GF-D8 (cell line): ENCODE measurements around the gene POLQ.
"Not testable (repeated sequence)": the region's sequence is repeated elsewhere in the genome, so short reads cannot be mapped to it uniquely, and the experiment has no call there.

Experiments
- DNase-seq: peaks from one replicate; lab custom pipeline; 2025; lab: John Stamatoyannopoulos, UW

POLQ gene

DNA sequence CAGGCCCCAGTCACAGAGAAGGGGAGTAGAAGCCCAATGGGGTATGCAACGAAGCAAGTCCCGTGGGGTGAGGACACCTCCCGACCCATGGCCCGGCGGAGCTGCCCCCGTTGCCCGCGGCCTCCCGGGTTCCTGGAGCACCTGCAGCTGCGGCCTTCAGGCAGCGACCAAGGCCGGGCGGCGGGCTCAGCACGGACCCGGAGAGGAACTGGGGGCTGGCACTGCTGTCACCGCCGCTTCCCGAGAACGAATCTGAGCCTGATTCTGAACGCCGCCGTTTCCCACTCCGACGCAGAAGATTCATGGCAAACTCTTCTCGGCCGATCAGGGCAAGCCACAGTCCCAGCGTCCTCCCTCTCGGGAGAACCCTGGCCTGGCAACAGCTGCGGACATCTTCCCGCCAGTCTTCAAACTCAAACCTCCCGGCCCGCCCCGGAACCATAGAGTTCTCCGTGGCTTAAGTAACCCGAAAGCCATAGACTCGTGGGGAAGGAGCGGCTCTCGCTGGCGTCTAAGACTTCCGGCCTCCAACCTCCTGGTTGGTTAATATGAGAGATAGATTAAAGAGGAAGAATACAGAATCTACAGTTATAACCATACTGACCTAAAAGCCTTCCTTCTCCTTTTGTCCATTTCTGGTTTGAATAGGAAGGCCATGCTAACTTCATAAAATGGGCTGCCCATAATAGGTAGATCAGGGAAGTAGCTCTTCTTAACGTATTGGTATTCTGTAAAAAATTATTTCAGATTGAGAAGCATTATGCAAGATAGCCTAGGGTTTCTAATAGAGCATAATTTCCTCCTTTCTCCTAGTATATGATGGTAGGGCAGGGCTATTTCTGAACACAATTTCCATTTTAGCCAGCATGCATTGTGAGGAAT, at the start of gene POLQ:
POLQ (minus strand) TSS at position 415 of the 882 bp plus-strand sequence; CDS start at position 304, 111 bp downstream.
- peak; percentile 86 for DNase-seq

GRCh38 chr3:121594850-121595249, 49.1 kb upstream of the POLQ start:
- DNase-seq = no peak

DNA sequence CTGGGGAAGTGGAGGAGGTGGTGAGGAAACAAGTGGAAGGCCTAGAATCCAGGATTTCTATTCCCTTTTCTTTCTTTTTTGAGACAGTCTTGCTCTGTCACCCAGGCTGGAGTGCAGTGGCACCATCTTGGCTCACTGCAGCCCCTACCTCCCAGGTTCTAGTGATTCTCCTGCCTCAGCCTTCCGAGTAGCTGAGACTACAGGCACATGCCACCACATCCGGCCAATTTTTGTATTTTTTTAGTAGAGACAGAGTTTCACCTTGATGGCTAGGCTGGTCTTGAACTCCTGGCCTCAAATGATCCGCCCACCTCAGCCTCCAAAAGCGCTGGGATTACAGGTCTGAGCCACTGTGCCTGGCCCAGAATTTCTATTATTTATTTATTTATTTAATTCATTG, 48.0 kb upstream of the POLQ start:
- not testable (repeated sequence) for DNase-seq

DNA sequence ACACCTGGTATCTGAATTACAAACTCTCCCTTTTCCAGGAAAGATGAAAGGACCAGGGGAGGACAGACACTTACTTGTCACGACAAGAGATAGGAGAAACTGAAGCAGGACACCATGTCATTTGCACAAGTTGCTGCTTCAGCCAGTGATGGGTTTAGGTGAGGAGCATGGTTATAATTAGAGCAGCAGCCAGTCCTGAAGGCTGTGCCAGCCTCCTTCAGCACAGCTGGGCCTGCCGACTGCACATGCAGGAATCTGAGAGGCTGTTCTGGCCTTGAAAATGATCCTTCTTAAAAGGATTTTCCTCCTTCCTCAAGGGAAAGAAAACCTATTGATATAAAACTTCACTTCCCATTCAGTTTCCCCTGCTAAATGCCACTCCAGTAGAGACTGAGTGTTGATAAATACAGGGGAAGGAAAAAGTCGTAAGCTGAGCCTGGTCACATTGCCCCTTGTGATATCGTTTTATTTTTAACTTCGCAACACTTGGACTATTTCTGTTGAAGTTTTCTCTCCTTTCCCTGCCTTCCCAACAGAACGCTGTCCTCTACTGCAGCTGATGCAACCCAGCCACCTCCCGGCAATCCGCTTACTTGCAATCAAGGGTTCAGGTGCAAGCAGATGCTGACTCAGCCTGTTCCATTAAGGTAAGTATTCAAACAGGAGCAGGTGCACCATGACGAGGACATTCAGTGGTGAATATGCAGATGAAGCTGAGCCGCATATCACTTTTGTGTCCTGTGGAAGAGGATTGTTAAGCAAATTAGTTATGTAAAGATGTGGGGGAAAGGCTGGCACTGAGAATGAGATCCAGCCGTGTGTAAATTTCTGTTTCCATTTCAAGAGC, 47.3 kb upstream of the POLQ start, which contains the start of gene FBXO40:
FBXO40 (plus strand) TSS at position 524 of the 847 bp plus-strand sequence. CDS start 27,197 bp downstream, outside the sequence.
- DNase-seq = no peak

- no peak for DNase-seq
Observed at GRCh38 chr3:121584418-121584817, 38.6 kb upstream of the POLQ start.

DNA sequence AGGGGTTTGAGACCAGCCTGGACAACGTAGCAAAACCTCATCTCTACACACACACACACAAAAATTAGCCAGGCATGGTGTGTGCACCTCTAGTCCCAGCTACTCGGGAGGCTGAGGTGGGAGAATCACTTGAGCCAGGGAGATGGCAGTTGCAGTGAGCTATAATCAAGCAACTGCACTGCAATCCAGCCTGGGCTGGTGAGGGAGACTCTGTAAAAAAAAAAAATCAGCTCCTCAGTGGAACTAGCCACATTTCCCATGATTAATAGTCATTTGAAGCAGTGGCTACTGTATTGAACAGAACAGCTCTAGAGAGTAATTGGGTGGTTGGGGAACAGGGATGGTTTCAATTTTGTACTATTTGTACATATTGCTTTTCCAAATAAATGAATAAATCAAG, 35.9 kb upstream of the POLQ start:
- no peak for DNase-seq

DNA sequence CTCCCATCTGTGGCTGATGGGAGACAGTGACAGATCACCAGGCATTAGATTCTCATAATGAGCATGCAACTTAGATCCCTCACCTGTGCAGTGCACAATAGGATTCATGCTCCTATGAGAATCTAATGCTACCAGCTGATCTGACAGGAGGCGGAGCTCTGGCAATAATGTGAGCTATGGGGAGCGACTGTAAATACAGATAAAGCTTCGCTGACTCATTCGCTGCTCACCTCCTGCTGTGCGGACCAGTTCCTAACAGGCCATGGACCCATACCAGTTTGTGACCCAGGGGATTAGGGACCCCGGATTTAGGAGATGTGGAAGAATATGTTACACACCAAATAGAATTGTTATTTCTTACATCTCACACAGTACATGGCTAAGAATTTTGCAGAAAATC, 28.7 kb upstream of the POLQ start:
- DNase-seq = no peak

GRCh38 chr3:121567649-121568048, 21.9 kb upstream of the POLQ start, which contains the start of gene ARGFX:
TSS of gene ARGFX (plus strand) at chr3:121567949. CDS start at chr3:121570714, 2,765 bp downstream.
- no peak for DNase-seq

- no peak for DNase-seq
Observed at GRCh38 chr3:121566773-121567172, 21.0 kb upstream of the POLQ start.

DNA sequence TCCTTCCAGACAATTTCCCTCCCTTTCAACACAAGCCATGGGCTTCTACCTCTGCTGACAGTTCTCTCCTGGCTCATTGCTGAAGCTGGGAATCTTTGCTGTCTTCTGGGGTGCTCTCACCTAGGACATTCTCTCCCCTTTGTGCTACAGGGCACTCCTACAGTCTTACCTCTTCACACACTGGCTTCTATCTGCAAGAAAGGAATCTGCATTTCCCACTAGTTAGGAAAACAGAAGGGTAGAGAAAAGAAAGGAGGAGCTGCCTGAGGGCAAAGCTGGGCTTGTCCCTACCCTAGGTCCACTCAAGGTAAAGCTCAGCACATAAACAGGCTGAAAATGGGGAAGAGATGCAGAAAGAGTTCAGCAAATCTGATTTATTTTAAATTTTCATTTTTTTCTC, 16.4 kb upstream of the POLQ start:
- DNase-seq = no peak

DNA sequence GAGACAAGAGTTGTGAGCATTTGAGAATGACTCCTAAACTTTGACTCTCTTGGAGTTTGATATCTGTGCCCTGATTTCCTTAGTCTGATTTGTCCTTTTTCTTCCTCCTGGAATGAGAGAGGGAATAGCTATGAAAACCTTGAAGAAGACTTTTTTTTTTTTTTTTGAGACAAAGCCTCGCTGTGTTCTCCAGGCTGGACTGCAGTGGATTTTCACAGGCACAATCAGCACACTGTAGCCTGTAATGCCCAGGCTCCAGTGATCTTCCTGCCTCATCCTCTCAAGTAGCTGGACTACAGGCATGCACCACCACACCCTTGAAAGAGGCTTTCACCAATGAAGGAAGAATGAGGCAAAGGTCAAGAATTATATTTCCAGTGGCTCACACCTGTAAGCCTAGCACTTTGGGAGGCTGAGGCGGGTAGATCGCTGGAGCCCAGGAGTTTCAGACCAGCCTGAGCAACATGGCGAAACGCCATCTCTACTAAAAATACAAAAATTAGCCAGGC, 11.7 kb upstream of the POLQ start:
- DNase-seq = no peak

- DNase-seq = no peak
Observed at GRCh38 chr3:121552797-121553196, 7.0 kb upstream of the POLQ start.

GRCh38 chr3:121552379-121552778, 6.6 kb upstream of the POLQ start:
- DNase-seq = no peak

DNA sequence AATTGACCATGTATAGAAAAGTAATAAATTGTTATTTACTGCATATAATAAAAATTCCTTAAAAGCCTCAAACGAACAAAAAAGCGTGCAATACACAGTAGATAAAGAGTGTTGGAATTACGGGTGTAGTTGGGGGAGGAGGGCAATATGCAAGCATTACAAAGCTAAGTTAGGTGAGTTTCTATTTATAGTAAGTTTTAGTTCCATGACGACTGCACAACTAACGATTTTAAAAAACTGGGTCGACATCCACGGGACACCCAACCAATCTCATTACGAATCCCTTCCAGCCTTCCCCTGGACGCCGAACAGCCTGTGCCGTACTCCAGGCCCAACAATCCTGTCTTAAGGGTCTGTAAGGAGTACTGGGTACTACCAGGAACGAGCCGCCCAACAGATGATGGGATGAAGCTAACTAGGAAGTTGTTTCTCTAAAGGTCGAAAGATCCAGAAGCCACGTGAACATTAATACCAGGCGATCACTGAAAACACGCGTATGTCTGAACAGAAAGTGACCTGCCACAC, 677 bp downstream of the POLQ start:
- peak; percentile 13 for DNase-seq

GRCh38 chr3:121542924-121543323, 2.9 kb downstream of the POLQ start:
- DNase-seq = no peak

GRCh38 chr3:121531269-121531668, 14.5 kb downstream of the POLQ start:
- DNase-seq = no peak

DNA sequence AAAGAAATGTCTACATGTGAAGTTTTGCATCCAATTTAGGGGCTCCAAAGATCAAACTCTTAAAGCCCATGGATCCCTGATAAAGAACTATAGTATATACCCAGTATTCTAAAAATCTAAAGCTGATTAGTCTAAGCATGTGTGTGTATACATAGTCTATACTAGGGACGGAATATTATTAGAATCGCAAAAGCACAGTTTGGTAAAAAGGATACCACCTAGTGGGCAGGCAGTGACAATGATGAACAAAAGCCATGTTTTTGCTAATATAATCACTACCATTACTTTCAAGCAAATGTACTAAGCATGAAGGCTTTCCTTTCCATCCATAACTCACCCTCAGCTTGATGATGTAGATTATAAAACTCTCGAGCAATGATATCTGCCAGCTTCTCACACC, 16.5 kb downstream of the POLQ start:
- DNase-seq = no peak

DNA sequence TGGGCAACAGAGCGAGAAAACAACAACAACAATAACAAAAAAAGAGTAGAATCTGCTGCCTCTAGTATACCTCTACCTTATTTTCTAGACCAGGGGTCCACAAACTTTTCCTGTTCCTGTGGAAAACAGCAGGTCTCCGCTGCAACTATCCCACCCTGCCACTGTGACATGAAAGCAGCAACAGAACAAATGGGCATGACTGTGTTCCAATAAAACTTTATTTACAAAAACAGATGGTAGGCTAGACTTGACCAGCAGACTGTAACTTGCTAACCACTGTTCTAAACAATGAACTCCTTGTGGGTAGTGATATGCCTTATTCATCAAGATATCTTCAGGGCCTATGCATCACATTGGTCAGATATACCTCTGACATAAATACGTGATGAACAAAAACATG, 25.3 kb downstream of the POLQ start:
- no peak for DNase-seq

- DNase-seq = no peak
Observed at GRCh38 chr3:121517953-121518655, 27.7 kb downstream of the POLQ start.

GRCh38 chr3:121515862-121516261, 29.9 kb downstream of the POLQ start:
- DNase-seq = no peak

DNA sequence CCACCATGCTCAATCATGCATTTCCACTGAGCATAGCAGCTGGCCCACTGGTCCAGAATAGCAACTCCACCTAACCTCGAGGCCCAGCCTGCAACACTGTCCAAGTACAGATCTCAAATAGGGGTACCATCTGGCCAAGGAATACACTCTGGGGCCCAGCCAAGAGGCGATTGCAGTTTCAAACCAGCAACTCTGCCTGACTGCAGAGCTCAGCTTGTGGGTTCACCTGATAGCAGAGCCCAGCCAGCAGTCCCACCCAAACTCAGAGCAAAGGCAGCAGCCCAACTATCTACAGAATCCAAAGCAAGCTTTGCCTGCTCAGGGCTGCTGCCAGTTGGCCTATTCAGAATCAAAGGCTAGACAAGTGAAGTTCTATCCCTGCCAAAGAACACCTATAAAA, 30.5 kb downstream of the POLQ start:
- no peak for DNase-seq

DNA sequence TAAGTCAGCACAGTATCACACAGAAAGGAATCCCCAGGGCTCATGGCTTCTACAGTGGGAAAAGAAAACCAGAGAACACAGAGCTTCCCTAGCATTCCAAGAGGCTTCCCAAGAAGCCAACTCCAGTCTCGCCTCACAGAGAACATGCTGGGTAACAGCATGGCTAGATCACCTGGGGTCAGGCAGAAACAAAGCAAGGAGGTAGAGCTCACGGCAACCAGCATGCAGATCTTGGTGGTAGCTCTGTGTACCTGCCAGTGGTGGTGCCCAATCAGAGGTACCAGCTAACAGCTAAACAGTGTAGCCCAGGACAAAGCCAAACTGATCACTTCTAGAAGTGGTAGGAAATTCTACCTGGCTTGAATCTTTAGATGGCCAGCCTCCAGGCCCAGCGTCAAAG, 31.3 kb downstream of the POLQ start:
- DNase-seq = no peak
